HG02623 (cell line): ENCODE measurements around the gene NKX6-1.

ENCODE experiments used
- ATAC-seq: cut with Tn5 transposase; IDR thresholded peaks from one replicate; pipeline ENCODE4 v1.9.1; 2021; ENCODE audit warnings: moderate library complexity; ENCODE audit not compliant: unreplicated experiment

NKX6-1 gene

GRCh38 chr4:84480082-84480481 lies 19.0 kb downstream of the NKX6-1 start:
- no peak for ATAC-seq

DNA sequence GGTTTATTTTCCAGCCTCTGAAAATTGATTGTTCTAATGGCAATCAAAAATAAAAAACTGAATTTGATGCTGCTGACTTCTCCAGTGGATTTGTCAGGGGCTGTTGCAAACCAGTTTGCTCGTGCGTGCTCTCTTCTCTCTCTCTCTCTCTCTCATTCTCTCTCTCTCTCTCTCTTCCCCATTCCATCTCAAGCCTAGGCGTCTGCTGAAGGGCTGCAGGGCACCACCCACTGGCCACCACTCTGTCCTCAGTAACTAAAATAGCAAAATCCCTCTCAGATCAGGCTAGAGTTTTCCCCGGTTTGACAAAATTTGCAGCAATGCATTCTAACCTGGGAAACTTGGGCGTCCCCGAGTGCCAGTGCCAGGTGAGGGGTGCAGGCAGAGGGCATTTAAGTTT lies 19.4 kb downstream of the NKX6-1 start:
- no peak for ATAC-seq

- no peak for ATAC-seq
These were observed 21.4 kb downstream of the NKX6-1 start for GRCh38 chr4:84477738-84478137.

GRCh38 chr4:84474107-84474506 lies 25.0 kb downstream of the NKX6-1 start:
- ATAC-seq: no peak

DNA sequence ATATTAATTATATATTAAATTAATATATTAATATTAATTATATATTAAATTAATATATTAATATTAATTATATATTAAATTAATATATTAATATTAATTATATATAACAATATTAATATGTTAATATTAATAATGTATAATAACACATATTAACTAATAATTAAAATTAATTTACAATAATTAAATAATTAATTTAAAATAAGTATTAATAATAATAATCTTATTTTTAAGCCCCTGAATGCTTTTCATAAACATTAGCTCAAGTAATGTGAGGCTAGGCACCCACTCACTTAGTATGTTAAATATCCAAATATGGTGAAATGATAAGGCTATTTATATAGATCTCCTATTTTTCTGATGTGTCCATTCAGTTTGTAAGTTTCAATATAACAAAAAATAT lies 26.9 kb downstream of the NKX6-1 start:
- ATAC-seq: no peak

GRCh38 chr4:84470204-84470785 lies 28.8 kb downstream of the NKX6-1 start:
- no peak for ATAC-seq

- ATAC-seq: no peak
These were observed 31.5 kb downstream of the NKX6-1 start for GRCh38 chr4:84467601-84468000.

- no peak for ATAC-seq
These were observed 39.3 kb downstream of the NKX6-1 start for GRCh38 chr4:84459783-84460182.

- no peak for ATAC-seq
These were observed 42.9 kb downstream of the NKX6-1 start for GRCh38 chr4:84456157-84456556.

- ATAC-seq: no peak
These were observed 43.4 kb downstream of the NKX6-1 start for GRCh38 chr4:84455697-84456096.

DNA sequence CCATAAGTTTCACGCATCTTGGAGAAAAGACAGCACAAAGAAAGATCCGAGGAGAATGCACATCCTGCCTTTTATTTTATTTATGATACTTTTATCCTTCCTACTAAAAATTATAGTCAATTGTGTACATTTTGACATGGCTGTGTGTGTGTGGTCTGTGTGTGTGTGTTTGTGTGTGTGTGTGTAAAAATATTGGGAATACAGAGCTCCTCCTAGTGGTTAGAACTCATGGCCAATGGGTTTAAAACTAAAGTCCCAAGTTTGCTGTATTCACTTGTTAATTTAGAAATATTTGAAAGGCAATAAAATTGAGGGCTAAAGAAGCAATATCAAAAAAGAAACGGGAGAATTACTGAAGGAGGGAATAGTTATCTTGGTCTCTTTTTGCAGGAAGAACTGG lies 47.5 kb downstream of the NKX6-1 start:
- no peak for ATAC-seq

- no peak for ATAC-seq
These were observed 55.6 kb downstream of the NKX6-1 start for GRCh38 chr4:84443523-84443922.

DNA sequence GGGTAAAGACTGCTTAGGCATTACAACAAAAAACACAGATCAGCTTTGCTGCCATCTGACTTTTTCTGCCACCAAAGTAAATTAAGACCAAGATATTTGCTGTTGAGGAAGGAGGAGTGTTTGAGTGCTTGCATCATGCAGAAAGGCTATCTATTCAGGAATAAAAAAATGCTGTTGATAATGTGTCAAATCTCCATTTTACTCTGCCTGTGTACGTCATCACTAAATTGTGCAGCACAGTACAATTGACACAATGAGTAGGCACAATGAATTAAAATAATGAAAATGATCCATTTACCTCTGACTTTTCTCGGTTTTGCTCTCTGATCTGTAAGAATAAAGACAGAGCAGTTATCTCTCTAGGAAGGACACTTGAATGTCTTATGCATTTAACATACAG lies 56.3 kb downstream of the NKX6-1 start:
- no peak for ATAC-seq
